Measurements from ENCODE around the gene RIMBP2. TPM values are rescaled to one million over a fixed set of nuclear protein-coding genes. Genes with fewer than 3 reads are reported as not detected.

RIMBP2 gene
- total RNA-seq, 2 experiments from 2014 or later = not detected

GRCh38 chr12:130499474-130499873 is 216.6 kb downstream of the RIMBP2 start:
- ChIA-PET CTCF (no interaction called here), POLR2A (no interaction called here)

- CTCF ChIA-PET = no interaction called here
- POLR2A ChIA-PET = no interaction called here
These were observed 217.3 kb downstream of the RIMBP2 start for GRCh38 chr12:130498589-130499385.

GRCh38 chr12:130497991-130498390 is 218.1 kb downstream of the RIMBP2 start:
- POLR2A ChIA-PET = no interaction called here
- CTCF ChIA-PET = no interaction called here

GRCh38 chr12:130497321-130497720 is 218.8 kb downstream of the RIMBP2 start:
- ChIA-PET CTCF (no interaction called here), POLR2A (no interaction called here)

- CTCF ChIA-PET = no interaction called here
These were observed 219.5 kb downstream of the RIMBP2 start for GRCh38 chr12:130496516-130497120.

GRCh38 chr12:130495156-130495555 is 220.9 kb downstream of the RIMBP2 start:
- CTCF ChIA-PET = no interaction called here
- POLR2A ChIA-PET = no interaction called here

More at GRCh38 chr12:130496516-130497120, 219.5 kb downstream of the RIMBP2 start:
- POLR2A ChIA-PET = no interaction called here

GRCh38 chr12:130494736-130495135 is 221.4 kb downstream of the RIMBP2 start:
- CTCF ChIA-PET = no interaction called here
- POLR2A ChIA-PET = no interaction called here

GRCh38 chr12:130493951-130494350 is 222.1 kb downstream of the RIMBP2 start:
- ChIA-PET CTCF (no interaction called here), POLR2A (no interaction called here)

- ChIA-PET CTCF (no interaction called here), POLR2A (no interaction called here)
These were observed 224.4 kb downstream of the RIMBP2 start for GRCh38 chr12:130491421-130492357.

GRCh38 chr12:130490674-130491073 is 225.4 kb downstream of the RIMBP2 start:
- POLR2A ChIA-PET = no interaction called here
- CTCF ChIA-PET = no interaction called here

GRCh38 chr12:130489293-130489692 is 226.8 kb downstream of the RIMBP2 start:
- CTCF ChIA-PET = no interaction called here
- POLR2A ChIA-PET = no interaction called here

GRCh38 chr12:130488358-130488710 is 227.8 kb downstream of the RIMBP2 start:
- POLR2A ChIA-PET = no interaction called here
- CTCF ChIA-PET = no interaction called here

GRCh38 chr12:130487636-130488357 is 228.3 kb downstream of the RIMBP2 start:
- POLR2A ChIA-PET = no interaction called here

GRCh38 chr12:130486891-130487416 is 229.1 kb downstream of the RIMBP2 start:
- ChIA-PET POLR2A (no interaction called here), CTCF (no interaction called here)

More at GRCh38 chr12:130487636-130488357, 228.3 kb downstream of the RIMBP2 start:
- CTCF ChIA-PET = no interaction called here

- POLR2A ChIA-PET = no interaction called here
- CTCF ChIA-PET = no interaction called here
These were observed 230.0 kb downstream of the RIMBP2 start for GRCh38 chr12:130486146-130486435.

- CTCF ChIA-PET = no interaction called here
- POLR2A ChIA-PET = no interaction called here
These were observed 230.6 kb downstream of the RIMBP2 start for GRCh38 chr12:130485291-130486145.

GRCh38 chr12:130484221-130484620 is 231.9 kb downstream of the RIMBP2 start:
- ChIA-PET POLR2A (no interaction called here), CTCF (no interaction called here)

GRCh38 chr12:130483616-130484180 is 232.4 kb downstream of the RIMBP2 start:
- ChIA-PET POLR2A (no interaction called here), CTCF (no interaction called here)

- CTCF ChIA-PET = no interaction called here
These were observed 233.7 kb downstream of the RIMBP2 start for GRCh38 chr12:130482448-130482847.

More at GRCh38 chr12:130482448-130482847, 233.7 kb downstream of the RIMBP2 start:
- POLR2A ChIA-PET = no interaction called here

Data from activated CD8-positive, alpha-beta memory T cell treated with anti-CD3 and anti-CD28 coated beads for 36 hours (primary cell).